HG02571 (cell line): ENCODE results near the gene ZNF185.

Experiments used
- ATAC-seq: cut with Tn5 transposase; IDR thresholded peaks from one replicate; pipeline ENCODE4 v1.9.1; 2021; ENCODE audit warnings: mild to moderate bottlenecking, moderate library complexity; ENCODE audit not compliant: unreplicated experiment

ZNF185 gene

DNA sequence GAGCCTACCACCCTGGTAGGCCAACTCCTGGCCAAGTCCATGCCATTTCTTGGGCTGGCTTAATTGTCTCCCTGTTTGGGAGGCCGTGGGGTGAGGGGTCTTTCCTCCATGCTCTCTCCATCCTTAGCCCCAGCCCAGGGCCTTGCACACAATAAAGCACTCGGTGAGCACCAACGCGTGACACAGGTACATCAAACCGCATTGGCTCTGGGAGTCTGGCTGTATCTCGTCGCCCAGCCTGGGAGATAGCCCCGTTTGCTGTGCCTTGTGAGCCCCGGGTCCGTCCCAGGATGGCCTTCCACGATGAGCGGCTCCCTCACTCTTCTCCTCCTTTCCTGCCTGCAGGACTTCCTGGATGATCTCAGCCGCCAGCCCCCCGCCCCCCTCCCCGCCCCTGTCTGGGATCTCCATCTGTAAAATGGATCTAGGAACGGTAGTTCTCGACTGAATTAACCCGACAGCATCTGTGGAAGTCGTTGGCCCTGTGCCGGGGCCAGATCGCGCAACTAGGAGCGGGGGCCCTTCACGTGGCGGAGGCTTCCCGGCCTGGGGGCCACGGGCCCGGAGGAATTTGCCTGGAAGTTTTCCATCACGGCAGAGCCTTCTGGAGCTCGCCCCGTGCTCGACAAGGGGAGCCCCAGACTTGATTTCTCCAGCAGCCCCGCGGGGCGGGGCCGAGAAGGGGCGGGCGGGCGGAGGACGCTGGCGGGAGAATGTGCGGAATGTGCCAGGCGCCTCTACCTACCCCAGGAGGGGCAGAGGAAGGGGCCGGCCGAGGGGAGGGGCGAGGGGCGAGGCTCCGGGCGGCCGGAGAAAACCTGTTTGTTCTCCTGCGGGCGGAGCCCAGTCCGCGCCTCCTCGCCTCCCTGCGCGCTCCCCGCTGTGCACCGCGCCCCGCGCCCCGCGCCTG lies at the start of gene ZNF185:
Gene ZNF185 (plus strand): TSS at position 846 of the 910 bp plus-strand sequence. CDS start 16,423 bp downstream, outside the sequence.
- ATAC-seq, result no peak

DNA sequence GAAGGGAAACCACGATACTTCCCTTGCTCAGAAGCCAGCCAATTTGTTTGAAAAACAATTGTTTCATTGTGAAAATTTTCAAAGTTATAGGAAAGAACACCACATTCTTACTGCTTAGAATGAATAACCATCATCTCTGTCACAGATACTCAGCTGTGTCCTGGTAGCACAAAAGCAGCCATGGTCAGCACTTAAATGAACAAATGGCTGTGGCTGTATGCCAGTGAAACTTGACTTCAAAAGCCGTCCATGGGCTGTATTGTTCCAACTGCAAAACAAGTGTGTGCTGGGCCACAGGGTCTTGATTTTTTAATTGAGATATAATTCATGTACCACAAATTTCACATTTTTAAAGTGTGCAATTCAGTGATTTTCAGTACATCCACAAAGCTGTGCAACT lies 47.4 kb upstream of the ZNF185 start:
- ATAC-seq, result no peak

- ATAC-seq, result no peak
These were observed 43.9 kb upstream of the ZNF185 start for GRCh38 chrX:152853986-152854385.

DNA sequence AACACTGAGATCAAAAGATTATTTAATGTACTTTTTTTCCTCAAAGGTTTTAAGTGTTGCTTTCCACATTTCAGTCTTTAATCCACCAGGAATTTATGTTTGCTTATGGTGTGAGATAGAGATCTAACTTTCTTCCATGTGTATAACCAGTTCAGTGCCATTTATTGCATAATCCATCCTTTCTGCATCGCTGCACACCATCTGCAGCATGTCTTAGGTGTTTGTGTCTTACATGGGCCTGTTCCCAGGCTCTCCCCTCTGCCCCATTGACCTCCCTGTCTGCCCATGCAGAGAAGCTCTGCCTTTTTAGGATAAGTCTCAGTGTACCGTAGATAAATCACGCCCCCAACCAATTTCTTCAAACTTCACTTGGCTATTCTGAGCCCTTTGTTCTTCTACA lies 36.8 kb upstream of the ZNF185 start:
- no peak for ATAC-seq

GRCh38 chrX:152861826-152862225 lies 36.0 kb upstream of the ZNF185 start:
- ATAC-seq, result no peak

DNA sequence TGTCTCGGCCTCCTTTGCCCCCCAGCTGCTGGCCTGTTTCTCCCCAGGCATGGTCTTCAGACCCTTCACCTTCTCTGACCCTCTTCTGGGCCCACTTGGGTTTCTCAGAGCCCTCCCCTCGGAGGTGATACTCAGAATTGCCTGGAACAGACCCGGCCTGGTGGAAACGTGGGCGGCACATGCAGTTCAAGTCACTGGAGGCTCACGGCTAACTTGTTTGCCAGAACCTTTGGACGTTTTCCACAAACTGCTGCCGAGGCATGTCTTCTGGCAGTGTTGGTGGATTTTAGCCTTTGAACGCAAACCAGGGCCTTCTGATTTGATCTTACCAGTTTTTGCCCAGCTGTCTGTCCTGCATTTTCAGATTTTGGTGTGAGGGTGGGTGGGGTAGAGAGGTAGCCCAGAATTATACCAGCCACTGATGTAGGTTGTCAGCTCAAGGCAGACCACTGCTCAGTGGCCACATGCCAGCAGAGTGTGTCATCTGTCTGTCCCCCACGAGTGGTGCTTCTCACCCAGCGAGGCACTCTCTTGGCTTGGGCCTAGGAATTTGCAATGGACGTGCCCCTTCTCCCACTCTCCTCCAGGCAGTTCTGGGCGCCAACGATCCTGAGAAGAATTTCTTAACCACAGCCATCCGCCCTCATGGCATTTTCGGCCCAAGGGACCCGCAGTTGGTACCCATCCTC lies 32.5 kb upstream of the ZNF185 start:
- ATAC-seq, result no peak

GRCh38 chrX:152866386-152866785 lies 31.5 kb upstream of the ZNF185 start:
- no peak for ATAC-seq

GRCh38 chrX:152869972-152870371 lies 27.9 kb upstream of the ZNF185 start:
- ATAC-seq, result no peak

GRCh38 chrX:152871260-152871659 lies 26.6 kb upstream of the ZNF185 start:
- no peak for ATAC-seq

- no peak for ATAC-seq
These were observed 25.3 kb upstream of the ZNF185 start for GRCh38 chrX:152872522-152872921.

DNA sequence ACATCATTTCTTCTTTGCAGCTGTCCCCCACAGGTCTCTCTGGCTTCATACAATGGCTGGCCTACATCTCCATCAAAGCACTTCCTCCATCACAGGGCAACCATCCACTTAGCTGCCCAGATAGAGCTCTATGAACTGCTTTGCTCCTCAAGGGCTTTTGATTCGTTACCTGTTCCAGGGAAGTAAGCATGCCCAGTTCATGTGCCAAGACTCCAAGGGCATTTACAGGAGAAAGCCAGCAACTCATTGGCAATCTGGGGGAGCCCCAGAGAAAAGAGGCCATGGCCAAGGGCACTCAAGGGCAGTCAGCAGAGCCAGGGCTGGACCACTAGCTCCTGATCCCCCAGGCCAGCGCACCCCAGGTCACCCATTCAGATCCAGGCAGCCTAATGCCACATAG lies 24.5 kb upstream of the ZNF185 start:
- ATAC-seq, result no peak

- ATAC-seq, result no peak
These were observed 20.7 kb upstream of the ZNF185 start for GRCh38 chrX:152876931-152877840.

- no peak for ATAC-seq
These were observed 18.7 kb upstream of the ZNF185 start for GRCh38 chrX:152878976-152879755.

GRCh38 chrX:152881289-152881688 lies 16.6 kb upstream of the ZNF185 start:
- ATAC-seq, result no peak

- no peak for ATAC-seq
These were observed 13.7 kb upstream of the ZNF185 start for GRCh38 chrX:152884171-152884570.

DNA sequence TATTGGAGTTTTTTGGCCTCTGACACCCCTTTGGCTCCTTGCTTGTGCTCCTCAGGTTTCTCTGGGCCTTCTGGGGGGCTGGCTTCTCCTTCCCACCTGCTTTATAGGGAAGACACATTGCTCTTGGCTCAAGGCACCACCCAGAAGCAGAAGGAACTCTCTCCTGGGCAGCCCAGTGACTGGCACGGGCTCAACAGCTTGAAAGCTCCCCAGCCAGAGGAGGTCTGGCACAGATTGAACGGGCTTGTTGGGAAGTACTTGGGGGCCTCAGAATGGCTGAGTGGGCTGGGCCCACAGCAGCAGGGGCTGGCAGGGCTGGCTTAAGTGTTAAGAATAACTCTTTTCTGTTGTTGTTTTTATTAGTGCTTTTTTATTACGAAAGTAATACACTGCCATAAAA lies 11.2 kb upstream of the ZNF185 start:
- ATAC-seq, result no peak

GRCh38 chrX:152892499-152892898 lies 5.4 kb upstream of the ZNF185 start:
- ATAC-seq, result no peak

GRCh38 chrX:152892999-152893891 lies 4.6 kb upstream of the ZNF185 start:
- ATAC-seq, result no peak

DNA sequence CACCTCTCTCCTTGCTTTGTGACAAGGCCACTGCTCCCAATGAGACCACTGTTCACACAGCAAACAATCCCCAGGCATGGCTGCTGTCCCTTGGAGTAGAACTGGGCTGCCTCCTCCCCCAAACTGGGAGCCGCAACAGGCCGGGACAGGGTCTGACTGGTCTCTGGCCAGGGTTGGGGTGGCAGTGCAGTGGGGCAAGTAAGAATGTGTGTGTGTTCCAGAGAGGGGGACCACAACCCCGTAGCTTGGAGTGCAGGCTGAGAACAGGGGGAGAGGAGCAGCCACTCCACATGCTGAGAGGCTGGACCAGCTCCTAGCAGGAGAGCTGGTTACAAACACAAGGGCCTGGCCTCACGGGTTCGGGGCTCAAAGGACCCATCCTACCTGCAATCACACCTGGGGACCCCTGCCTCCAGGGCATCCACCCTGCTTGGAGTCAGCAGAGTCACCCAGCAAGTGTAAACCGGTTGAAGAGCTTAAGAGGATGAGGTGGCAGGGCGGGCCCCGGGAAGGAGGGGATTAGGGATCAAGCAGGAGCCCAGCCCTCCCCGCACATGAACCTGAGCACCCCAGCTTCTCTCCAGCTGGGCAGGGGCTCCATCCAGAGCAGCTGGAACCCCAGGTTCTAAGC lies 3.8 kb upstream of the ZNF185 start:
- ATAC-seq, result no peak
